HepG2 (cell line): ENCODE results near the gene POLR3GL. TPM values are rescaled to one million over a fixed set of nuclear protein-coding genes. Genes with fewer than 3 reads are reported as not detected.

Experiments
- ATAC-seq: fragments of 200-7000 bp; cut with Tn5 transposase; 3 replicates; pipeline ENCODE4 v1.9.1; 2020; ENCODE audit warnings: mild to moderate bottlenecking, moderate library complexity
- BruUV-seq: library from RNA; stranded (reverse); fragments of 400-500 nt; replicated peaks from 2 replicates; lab custom pipeline; 2021; lab: Mats Ljungman, UMichigan
- CTCF ChIA-PET: fragments of 300-600 bp; formaldehyde crosslinking; extraction: SDS; loops from one replicate; lab custom pipeline; 2021; ENCODE audit warnings: low total read pairs, inconsistent platforms, low intra/inter-chr PET ratio; lab: Yijun Ruan, JAX
- POLR2A ChIA-PET: fragments of 350-600 bp; sonication (Branson Sonifier 250); formaldehyde crosslinking; loops from one replicate; lab custom pipeline; 2020; ENCODE audit warnings: antibody characterized with exemption, inconsistent platforms; lab: Yijun Ruan, JAX
- DNase-seq: peaks from one replicate; pipeline ENCODE4 v3.0.0-alpha.2; 2015; ENCODE audit warnings: low spot score
- FAIRE-seq: peaks from 3 replicates; lab custom pipeline; 2011; peaks lifted over from hg19 to GRCh38; lab: Jason Lieb, UNC
- H2AFZ ChIP-seq: one replicate; pipeline ENCODE4 v1.6.1; 2011; ENCODE audit warnings: low read length, inconsistent platforms
- H3K27ac ChIP-seq: fragments of 300-600 bp; 3 replicates; pipeline ENCODE4 v1.8.0; 2011; ENCODE audit warnings: mixed run types, mild to moderate bottlenecking, mixed read lengths, low read length, inconsistent platforms; ENCODE audit not compliant: insufficient read depth; ENCODE audit errors: extremely low read length
- H3K27me3 ChIP-seq, 2 experiments: fragments of 200-600 bp in 1 of 2; 2 replicates in 1 of 2; 3 replicates in 1 of 2; pipeline versions ENCODE4 v1.6.0 to v1.8.0; 2011; ENCODE audit warnings: low read length in 2 of 2, mild to moderate bottlenecking in 2 of 2, moderate library complexity in 2 of 2, inconsistent platforms in 1 of 2; ENCODE audit not compliant: insufficient read depth in 2 of 2, control insufficient read depth in 1 of 2
- H3K36me3 ChIP-seq, 2 experiments: fragments of 200-600 bp in 1 of 2; replicated peaks in 1 of 2; 2 replicates in 1 of 2; 3 replicates in 1 of 2; pipeline versions ENCODE4 v1.5.1 to v1.8.0; 2011; ENCODE audit warnings: low read length in 2 of 2, inconsistent platforms in 1 of 2; ENCODE audit not compliant: insufficient read depth in 2 of 2, control insufficient read depth in 1 of 2
- H3K4me1 ChIP-seq: 2 replicates; pipeline ENCODE4 v1.5.1; 2012; ENCODE audit warnings: low read length, inconsistent platforms; ENCODE audit not compliant: insufficient read depth
- H3K4me2 ChIP-seq: 2 replicates; pipeline ENCODE4 v1.6.0; 2011; ENCODE audit warnings: low read depth, low read length, inconsistent platforms
- H3K4me3 ChIP-seq, 3 experiments: fragments of 200-600 bp in 1 of 3; sonication (generic), shearing (Covaris generic) in 1 of 3; replicated peaks in 1 of 3; 2 replicates each; pipeline ENCODE4 v1.5.1; 2011 to 2016; ENCODE audit warnings: low read length in 3 of 3, inconsistent platforms in 2 of 3, low read depth in 2 of 3, mild to moderate bottlenecking in 2 of 3, control low read depth in 1 of 3, mixed read lengths in 1 of 3; ENCODE audit not compliant: insufficient read depth in 1 of 3
- H3K79me2 ChIP-seq: one replicate; pipeline ENCODE4 v1.6.1; 2011; ENCODE audit warnings: low read length, inconsistent platforms; ENCODE audit not compliant: insufficient read depth
- H3K9ac ChIP-seq: 2 replicates; pipeline ENCODE4 v1.6.0; 2011; ENCODE audit warnings: mild to moderate bottlenecking, low read depth, low read length, inconsistent platforms; ENCODE audit not compliant: insufficient read depth
- H3K9me3 ChIP-seq: 2 replicates; pipeline ENCODE4 v1.5.1; 2012; ENCODE audit warnings: mild to moderate bottlenecking, low read length
- H4K20me1 ChIP-seq: 2 replicates; pipeline ENCODE4 v1.6.0; 2011; ENCODE audit warnings: inconsistent platforms, mild to moderate bottlenecking, low read length, moderate library complexity; ENCODE audit not compliant: insufficient read depth
- ARNTL ChIP-seq: sonication (generic); formaldehyde crosslinking; IDR thresholded peaks from 2 replicates; pipeline ENCODE4 v1.4.0; 2020; ENCODE audit warnings: mild to moderate bottlenecking, missing genetic modification reagents
- ELF4 ChIP-seq: sonication (generic); formaldehyde crosslinking; IDR thresholded peaks from 2 replicates; pipeline ENCODE4 v1.5.0; 2020; ENCODE audit warnings: missing genetic modification reagents, mild to moderate bottlenecking, moderate library complexity, borderline replicate concordance
- MED1 ChIP-seq: sonication (generic); formaldehyde crosslinking; IDR thresholded peaks from 2 replicates; pipeline ENCODE4 v1.4.0; 2020; ENCODE audit warnings: missing genetic modification reagents
- NCOA2 ChIP-seq: sonication (generic); formaldehyde crosslinking; IDR thresholded peaks from 2 replicates; pipeline ENCODE4 v1.8.0; 2022; ENCODE audit warnings: inconsistent platforms
- NFE2 ChIP-seq: sonication (generic); formaldehyde crosslinking; IDR thresholded peaks from 2 replicates; pipeline ENCODE4 v1.4.0; 2020; ENCODE audit warnings: missing genetic modification reagents
- SMAD3 ChIP-seq: sonication (generic); formaldehyde crosslinking; IDR thresholded peaks from 2 replicates; pipeline ENCODE4 v1.4.0; 2020; ENCODE audit warnings: missing genetic modification reagents
- ZNF543 ChIP-seq: sonication (generic); formaldehyde crosslinking; IDR thresholded peaks from 2 replicates; pipeline ENCODE4 v1.4.0; 2020; ENCODE audit warnings: mild to moderate bottlenecking, missing genetic modification reagents
- WGBS: methylation state at CpG from one replicate; pipeline ENCODE4 v1.1.6; 2017; ENCODE audit warnings: low lambda C conversion rate; 5-methylcytosine and 5-hydroxymethylcytosine counted together
- in situ Hi-C: cut with HindIII; loops from 2 replicates; pipeline ENCODE4 v1.10.0; 2017; ENCODE audit warnings: low pct_unique_long_range_greater_than_20kb; ENCODE audit not compliant: extremely low pct_ligation_motif_present
- intact Hi-C: fragments of 100-400 bp; cut with micrococcal nuclease; formaldehyde crosslinking; loops from one replicate; pipeline ENCODE4 v1.10.0; 2022; ENCODE audit not compliant: unreplicated experiment
- polyA plus RNA-seq, 8 experiments: library from polyadenylated mRNA; depleted of rRNA in 3 of 8; stranded (reverse) in 7 of 8; unstranded in 1 of 8; fragments of >200 nt; fragmentation: Illumina TruSeq in 4 of 8; extraction: Trizol in 4 of 8; gene quantifications; 2 replicates each; pipeline versions ENCODE4 v1.2.1 to v1.2.3, GENCODE V29; 2011 to 2016; ENCODE audit warnings: low read depth in 4 of 8, missing spikeins in 1 of 8, mixed read lengths in 1 of 8; ENCODE audit not compliant: insufficient read depth in 1 of 8
- total RNA-seq, 5 experiments: library from RNA; depleted of rRNA; stranded (reverse); fragments of >200 nt; fragmentation: Illumina TruSeq; extraction: Trizol; gene quantifications; 2 replicates each; pipeline ENCODE4 v1.2.3, GENCODE V29; 2016; ENCODE audit warnings: low read depth in 1 of 5
- TF ChIP-seq, protein P1 (sequence below): sonication (generic); formaldehyde crosslinking; IDR thresholded peaks from 2 replicates; pipeline ENCODE4 v1.5.1; 2020; ENCODE audit warnings: missing genetic modification reagents, mild to moderate bottlenecking, borderline replicate concordance
- TF ChIP-seq, protein P2 (sequence below): sonication (generic); formaldehyde crosslinking; IDR thresholded peaks from 2 replicates; pipeline ENCODE4 v1.4.0; 2020; ENCODE audit warnings: missing genetic modification reagents

The POLR3GL gene
- total and polyA plus RNA-seq, 2 of the 13 experiments (the other 11 are each of a cell fraction or from before 2014, with no cell fraction given), result 11.5 to 12.4 TPM

DNA sequence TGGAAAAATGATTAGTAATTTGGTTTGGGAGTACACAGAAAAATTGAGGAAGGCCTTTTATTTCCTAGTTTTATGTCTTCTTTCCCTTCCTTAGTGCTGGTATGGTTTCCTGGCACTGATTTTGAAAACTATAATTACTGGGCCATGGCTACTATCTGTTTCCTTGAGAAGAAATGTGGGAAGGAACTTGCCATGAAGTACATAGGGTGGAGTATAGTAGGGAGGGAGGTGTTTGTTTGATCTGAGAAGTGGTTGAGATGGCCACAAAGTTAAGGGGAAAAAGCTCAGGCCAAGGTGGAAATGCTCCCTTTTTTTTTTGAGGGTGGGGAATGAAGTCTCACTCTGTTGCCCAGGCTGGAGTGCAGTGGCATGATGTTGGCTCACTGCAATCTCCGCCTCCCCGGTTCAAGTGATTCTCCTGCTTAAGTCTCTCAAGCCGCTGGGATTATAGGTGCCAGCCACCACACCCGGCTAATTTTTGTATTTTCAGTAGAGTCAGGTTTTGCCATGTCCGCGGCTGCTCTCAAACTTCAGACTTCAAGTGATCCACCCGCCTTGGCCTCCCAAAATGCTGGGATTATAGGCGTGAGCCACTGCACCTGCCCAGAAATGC lies 45.7 kb downstream of the POLR3GL start:
- no peaks in the 10 kb centered on the region for H3K79me2 ChIP-seq
- WGBS, result 79% methylated on average over 8 of the region's 8 CpGs
- H3K9me3 ChIP-seq, result no peaks in the 10 kb centered on the region
- no peaks in the 10 kb centered on the region for H3K27me3 ChIP-seq
- no peak overlapping the region for H3K4me3 ChIP-seq
- BruUV-seq, result no TSS peak
- ChIA-PET POLR2A (interaction anchor here (1.2 to 1.8 kb wide), 2 partner anchors 29 to 83 kb away, joined by 3 to 9 read pairs; partner anchors contain the start of gene RBM8A), CTCF (interaction anchor here (1.1 kb wide), 1 partner anchor 32 kb away, joined by 3 read pairs; no protein-coding TSS in a partner anchor)
- no peaks in the 10 kb centered on the region for H4K20me1 ChIP-seq
- DNase-seq, result no peak
- FAIRE-seq, result no peak
- H2AFZ ChIP-seq, result no peak overlapping the region
- H3K27ac ChIP-seq, result no peak overlapping the region
- peaks cover 22% of the 10 kb centered on the region for H3K4me1 ChIP-seq
- H3K9ac ChIP-seq, result no peak overlapping the region
- TF ChIP-seq, protein P1, sequence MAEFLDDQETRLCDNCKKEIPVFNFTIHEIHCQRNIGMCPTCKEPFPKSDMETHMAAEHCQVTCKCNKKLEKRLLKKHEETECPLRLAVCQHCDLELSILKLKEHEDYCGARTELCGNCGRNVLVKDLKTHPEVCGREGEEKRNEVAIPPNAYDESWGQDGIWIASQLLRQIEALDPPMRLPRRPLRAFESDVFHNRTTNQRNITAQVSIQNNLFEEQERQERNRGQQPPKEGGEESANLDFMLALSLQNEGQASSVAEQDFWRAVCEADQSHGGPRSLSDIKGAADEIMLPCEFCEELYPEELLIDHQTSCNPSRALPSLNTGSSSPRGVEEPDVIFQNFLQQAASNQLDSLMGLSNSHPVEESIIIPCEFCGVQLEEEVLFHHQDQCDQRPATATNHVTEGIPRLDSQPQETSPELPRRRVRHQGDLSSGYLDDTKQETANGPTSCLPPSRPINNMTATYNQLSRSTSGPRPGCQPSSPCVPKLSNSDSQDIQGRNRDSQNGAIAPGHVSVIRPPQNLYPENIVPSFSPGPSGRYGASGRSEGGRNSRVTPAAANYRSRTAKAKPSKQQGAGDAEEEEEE, result no peak
- TF ChIP-seq, protein P2, sequence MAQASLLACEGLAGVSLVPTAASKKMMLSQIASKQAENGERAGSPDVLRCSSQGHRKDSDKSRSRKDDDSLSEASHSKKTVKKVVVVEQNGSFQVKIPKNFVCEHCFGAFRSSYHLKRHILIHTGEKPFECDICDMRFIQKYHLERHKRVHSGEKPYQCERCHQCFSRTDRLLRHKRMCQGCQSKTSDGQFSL (CRISPR knock-in tag), result no peak
- TF ChIP-seq NCOA2 (CRISPR knock-in tag) (no peak), NFE2 (no peak), SMAD3 (CRISPR knock-in tag) (no peak), ELF4 (CRISPR knock-in tag) (no peak), MED1 (no peak), ZNF543 (CRISPR knock-in tag) (no peak), ARNTL (CRISPR knock-in tag) (no peak)
- no peak overlapping the region for H3K4me2 ChIP-seq
- no peak for ATAC-seq
- no peaks in the 10 kb centered on the region for H3K36me3 ChIP-seq
- in situ Hi-C loops, result loop anchor here (5.0 to 10.0 kb wide), 2 partner anchors 33 to 165 kb away; partner anchors contain the start of gene NUDT17
- intact Hi-C loops, result no loop called here
